LHCN-M2 (cell line): ENCODE data around the gene GPR137. TPM values are rescaled to one million over a fixed set of nuclear protein-coding genes. Genes with fewer than 3 reads are reported as not detected.
A peak's percentile ranks its signal among the peaks of the same experiment; 100 is the strongest.
"Not testable (repeated sequence)": the region's sequence is repeated elsewhere in the genome, so short reads cannot be mapped to it uniquely, and the experiment has no call there.

ENCODE experiments used
- DNase-seq: peaks from one replicate; pipeline ENCODE4 v3.0.0-alpha.2; 2012; ENCODE audit warnings: low read depth
- polyA plus RNA-seq: library from polyadenylated mRNA; unstranded; fragments of >200 nt; gene quantifications from one replicate; pipeline ENCODE4 v1.2.1, GENCODE V29; 2012; ENCODE audit warnings: missing spikeins
- total RNA-seq: library from RNA; depleted of rRNA; stranded (reverse); fragments of >200 nt; gene quantifications from 2 replicates; pipeline ENCODE4 v1.2.3, GENCODE V29; 2014; rRNA removed

GPR137 gene, protein sequence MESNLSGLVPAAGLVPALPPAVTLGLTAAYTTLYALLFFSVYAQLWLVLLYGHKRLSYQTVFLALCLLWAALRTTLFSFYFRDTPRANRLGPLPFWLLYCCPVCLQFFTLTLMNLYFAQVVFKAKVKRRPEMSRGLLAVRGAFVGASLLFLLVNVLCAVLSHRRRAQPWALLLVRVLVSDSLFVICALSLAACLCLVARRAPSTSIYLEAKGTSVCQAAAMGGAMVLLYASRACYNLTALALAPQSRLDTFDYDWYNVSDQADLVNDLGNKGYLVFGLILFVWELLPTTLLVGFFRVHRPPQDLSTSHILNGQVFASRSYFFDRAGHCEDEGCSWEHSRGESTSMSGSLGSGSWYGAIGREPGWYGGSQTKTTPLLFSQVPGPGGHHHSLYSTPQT
- 24.9 and 26.8 TPM in 2 replicates for total RNA-seq
- polyA plus RNA-seq, result 47.6 TPM

DNA sequence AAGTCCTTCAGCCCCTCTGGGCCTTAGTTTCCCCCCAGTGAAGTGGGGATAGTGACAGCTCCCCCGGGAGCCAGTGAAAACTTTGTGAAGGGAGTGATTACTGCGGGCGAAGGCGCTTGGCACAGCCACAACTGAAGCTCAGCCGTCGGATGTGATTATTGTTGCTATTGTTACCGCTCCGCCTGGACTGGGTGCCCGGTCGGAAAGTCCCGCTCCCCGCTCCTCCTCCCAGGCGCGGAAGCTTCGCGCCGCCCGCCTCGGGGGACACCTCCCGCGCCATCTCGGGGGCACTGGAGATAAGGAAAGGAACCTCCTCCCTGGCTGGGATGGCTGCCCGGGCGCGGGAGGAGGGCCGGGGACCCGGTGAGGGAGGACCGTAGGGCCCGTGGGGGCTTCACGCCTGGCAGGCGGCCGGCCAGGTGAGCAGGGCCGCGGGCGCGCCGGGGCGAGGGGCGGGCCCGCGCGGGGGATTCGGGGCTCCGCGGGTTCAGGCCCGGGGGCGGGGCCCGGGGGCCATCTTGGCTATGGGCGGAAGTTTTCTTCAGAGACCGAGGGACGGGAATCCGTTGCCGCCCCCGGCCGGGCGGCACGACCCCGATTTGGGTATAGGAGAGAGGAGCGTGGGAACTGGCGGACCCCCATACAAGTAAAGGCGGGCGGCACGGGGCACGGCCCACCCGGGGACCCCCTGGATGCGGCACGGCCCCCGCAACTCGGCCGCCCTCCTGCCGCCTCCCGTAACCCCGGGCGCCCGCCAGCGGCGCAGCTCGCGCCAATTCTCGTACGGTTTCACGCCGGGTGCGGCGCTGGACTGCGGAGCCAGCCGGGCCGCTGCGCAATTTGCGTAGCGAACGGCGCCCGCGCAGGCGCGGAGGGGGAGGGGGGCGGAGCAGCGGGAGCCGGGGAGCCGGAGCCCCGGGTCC lies at the start of gene GPR137:
Gene GPR137 (plus strand): TSS at position 887 of the 923 bp plus-strand sequence. CDS start 677 bp downstream, outside the sequence.
- peak; percentile 56 for DNase-seq

DNA sequence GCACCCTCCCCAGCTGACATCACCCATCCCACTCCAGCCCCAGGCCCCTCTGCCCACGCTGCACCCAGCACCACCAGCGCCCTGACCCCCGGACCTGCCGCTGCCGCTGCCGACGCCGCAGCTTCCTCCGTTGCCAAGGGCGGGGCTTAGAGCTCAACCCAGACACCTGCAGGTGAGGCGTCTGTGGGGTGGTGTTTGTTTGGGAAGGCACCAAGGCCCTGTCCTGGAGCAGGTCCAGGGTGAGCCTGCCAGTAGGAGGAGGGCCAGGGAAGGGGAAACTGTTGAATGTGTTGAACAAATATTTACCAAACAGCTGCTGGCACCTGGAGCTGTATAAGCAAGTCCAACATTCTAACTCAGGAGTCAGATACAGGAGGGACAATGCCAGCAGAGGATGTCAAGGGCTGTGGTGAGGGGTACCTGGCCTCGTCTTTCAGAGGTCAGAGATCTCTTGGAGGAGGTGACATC lies 48.1 kb upstream of the GPR137 start:
- DNase-seq, result no peak

DNA sequence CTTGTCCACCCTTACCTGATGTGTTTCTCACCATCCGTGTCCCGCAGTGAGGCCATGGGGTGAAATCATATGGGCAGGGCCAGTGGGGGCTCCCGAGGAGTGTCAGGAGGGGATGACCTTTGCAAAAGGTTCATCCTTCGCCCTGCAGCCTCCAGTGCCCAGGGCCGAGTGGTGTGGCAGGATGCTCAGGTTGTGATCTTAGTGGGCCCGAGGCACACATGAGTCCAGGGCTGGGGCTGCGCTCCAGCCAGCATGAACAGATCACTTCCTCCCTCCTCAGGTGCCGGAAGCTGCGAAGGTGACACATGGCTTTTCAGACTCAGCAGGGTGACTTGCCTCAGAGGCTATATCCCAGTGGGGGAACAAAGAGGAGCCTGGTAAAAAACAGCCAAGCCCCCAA lies 47.6 kb upstream of the GPR137 start:
- no peak for DNase-seq

DNA sequence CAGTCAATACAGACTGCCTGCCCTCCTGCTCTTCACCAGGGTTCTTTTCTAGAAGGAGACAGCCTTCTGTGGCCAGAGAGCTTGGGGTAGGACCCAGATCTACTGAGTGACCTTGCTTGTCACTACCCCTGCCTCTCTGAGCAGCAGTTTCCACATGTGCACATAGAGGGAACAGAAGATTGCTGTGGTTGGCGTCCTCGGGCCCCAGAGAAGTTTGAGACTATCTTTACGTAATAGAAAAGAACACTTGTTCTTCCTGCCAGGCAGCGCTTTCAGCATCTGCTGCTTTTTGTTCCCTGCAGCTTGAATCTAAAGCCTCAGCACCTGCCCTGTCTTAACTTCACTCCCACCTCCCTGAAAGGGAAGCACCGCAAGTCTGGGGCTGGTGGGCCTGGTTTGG lies 46.6 kb upstream of the GPR137 start:
- no peak for DNase-seq

DNA sequence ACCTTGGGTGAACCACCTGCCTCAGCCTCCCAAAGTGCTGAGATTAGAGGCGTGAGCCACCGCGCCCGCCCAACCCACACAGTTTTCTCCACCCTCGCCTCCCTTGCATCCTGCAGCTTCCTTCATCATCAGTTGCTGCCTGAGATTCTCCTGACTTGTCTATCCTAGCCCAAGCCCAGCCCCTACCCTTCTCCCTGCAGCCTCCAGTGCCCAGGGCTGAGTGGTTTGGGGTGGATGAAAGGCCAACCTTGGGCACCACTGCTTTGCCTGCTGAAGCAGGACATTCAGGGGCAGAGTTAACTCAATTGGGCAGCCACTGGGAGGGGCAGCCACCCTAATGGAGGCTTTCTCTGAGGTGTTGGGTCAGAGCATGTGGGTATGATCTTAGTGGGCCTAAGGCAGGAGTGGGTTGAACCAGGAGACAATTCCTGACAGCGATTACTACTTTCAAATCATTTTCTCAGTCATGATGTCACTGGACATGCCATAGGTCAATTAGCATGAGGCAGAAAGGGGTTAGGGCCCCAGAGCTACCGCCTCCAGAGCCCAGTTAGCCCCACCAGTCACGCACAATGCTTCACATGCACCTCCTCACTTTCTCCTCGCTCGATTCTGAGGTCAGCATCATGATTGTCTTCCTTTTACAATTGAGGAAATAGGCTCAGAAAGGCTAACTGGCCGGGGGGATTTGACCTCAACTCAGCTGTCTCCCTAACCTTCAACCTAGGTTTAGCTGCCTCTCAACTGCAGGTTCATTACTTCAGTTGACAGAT lies 45.8 kb upstream of the GPR137 start:
- DNase-seq, result no peak

DNA sequence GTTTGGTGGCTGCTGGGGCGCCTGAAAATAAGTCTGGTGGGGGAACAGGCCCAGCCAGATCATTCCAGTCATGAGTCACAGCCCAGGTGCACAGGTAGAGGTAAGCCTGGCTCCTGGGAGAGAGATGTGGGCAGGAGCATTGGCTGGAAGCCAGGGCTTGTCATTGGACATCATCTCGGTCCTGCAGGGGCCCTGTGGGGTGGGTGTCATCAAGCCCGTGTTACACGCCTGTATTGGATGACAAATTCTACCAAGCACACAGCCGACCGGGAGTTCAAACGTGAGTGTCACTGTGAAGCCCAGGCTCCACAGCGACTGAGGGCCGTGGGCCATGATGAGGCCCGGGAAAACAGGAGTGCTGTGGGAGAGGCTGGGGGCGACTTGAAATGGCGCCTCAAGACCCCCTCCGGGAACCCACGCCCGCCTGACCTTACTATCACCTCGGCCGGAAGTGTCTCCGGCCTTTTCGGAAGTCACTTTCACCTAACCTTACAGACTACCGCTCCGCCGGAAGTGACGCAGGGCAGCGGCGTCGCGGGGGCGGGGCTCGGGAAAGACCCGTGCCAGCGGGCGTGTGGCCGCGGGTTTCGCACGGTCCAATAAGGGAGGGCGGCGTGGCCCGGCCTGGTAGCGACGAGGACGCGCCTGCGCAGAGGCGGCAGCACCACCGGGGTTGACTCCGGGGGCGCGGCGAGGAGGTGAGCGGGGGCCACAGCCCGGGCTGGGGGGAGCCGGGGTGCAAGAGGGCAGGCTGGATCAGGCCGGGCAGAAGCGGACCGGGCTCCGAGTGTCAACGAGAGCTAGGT lies 45.0 kb upstream of the GPR137 start, which contains the start of gene FKBP2:
Gene FKBP2 (plus strand): TSS at position 661 of the 806 bp plus-strand sequence. CDS start 1,293 bp downstream, outside the sequence.
- DNase-seq, result peak; percentile 94

DNA sequence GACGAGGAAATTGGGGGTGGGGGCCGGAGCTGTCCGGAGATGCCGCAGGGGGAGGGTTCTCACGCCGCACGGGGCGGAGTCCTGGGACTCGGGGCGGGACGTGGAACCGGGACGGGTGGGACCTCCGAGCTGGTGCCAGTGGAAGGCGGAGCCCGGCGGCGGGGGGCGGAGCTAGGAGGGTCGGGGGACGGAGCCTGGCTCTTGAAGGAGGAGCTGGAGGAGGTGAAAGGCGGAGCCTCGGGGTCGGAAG lies 44.5 kb upstream of the GPR137 start:
- DNase-seq, result peak; percentile 98

DNA sequence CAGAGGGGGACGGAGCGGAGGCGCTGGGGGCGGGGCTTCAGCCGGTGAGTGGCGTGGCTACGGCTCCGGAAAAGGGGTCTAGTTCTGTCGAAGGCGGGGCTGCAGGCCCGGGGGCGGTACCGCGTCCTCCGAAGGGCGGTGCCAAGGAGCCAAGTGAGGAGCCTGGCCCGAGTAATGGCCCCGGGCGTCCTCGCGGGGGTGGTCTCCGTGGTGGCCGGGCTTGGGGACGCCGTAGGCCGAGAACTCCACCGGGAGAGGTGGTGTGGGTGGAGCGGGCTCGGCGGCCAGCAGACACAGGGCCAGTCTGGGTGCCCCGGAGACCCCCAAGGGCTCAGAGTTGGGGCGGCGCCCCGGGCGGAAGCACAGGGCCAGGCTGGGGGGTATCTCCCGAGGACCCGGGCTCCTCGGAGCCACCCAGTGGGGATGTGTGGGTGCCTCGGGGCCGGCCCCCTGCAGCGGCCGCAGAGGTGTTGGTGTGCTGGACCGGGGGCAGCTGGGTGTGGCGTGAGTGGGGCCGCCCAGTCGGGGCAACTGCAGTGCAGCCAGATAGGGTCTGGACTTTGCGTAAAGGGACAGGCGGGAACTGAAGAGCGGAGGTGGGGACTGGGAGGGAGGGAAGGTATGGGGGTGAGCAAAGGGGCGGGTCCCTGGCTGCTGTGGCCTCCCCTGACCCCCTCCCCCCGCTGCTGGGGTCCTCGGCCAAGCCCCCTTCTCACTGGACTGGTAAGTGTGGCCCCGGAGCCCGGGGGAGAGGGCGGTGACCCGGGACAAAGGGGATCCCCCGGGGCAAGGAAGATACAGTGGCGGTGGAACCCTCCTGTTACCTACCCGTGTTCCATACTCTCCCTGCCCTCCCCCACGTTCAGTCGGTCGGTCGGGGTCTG lies 43.9 kb upstream of the GPR137 start:
- DNase-seq, result peak; percentile 63

DNA sequence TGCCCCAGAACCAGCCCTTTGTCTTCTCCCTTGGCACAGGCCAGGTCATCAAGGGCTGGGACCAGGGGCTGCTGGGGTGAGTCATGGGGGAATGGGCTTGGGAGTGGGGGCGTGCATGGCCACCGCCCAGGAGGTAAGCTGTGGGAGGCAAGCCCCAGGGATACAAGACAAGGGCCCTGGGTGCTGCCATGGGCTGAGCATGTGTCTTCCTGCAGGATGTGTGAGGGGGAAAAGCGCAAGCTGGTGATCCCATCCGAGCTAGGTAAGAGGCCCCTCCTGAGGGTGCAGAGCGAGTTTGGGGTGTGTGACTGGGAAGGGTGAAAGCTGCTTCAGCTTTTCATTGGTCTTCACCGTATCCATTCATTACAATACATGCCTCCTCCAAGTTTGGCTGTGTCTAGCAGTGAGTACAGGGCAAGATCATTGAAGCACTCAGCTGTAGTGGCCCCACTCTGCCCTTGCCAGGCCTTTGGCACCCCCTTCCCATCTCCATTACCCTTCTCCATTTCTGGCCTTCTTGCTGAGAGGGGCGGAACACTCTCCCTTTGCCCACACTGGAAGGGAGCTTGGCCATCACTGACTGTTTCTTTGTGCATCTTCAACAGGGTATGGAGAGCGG lies 42.3 kb upstream of the GPR137 start:
- no peak for DNase-seq

DNA sequence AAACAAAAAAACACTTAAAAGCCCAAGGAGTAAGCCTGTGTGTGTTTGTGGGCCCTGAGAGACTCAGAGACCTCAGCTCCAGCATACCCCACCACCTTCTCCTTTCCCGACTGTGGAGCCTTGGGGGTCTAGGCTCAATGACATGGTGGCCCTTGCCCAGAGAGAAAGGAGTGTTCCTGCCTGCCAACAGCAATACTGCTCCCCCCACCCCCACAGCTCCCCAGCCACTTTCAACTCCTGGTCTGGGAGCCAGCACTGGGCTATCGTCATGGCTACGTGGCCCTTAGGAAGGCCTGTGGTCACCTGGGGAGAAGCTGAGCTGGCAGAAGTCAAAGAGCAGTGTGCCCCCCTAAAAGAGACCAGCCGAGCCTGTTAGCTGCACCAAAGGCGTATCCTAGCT lies 41.5 kb upstream of the GPR137 start:
- no peak for DNase-seq

DNA sequence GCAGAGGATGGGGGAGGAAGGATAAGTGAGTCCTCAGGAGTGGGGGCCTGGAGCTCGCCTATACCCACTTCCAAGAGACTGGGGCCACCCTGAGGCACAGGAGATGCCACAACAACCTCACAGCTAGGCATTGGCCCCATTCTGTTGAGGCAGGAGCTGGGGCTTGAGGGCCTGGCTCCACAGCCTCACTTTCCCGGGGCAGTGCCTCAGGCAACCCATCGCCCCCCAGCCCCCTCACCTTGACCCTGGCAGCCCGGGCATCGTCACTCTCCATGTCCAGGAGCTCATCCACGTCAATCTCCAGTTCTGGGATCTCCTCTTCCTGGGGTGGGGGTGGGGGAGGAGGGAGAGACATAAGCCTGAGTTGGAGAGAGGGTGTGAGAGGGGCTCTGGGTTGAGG lies 40.7 kb upstream of the GPR137 start:
- DNase-seq, result no peak

DNA sequence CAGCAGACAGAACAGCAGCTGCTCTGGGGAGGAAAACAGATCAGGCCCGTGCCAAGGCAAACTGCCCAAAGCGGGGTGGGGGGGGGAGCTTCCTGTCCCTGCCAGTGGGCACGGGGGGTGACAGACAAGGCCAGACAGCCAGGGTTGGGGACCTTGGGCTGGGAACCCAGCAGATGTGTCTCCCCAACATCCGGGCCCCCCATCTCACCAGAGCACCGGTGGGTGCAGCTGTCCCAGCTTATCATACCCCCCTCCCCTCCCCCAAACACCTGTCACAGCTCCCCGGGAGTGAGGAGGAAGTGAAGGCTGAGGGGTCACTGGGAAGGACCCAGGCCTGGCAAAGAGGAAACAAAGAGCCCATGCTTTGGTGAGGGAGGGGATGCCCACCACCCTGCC lies 40.2 kb upstream of the GPR137 start:
- no peak for DNase-seq

DNA sequence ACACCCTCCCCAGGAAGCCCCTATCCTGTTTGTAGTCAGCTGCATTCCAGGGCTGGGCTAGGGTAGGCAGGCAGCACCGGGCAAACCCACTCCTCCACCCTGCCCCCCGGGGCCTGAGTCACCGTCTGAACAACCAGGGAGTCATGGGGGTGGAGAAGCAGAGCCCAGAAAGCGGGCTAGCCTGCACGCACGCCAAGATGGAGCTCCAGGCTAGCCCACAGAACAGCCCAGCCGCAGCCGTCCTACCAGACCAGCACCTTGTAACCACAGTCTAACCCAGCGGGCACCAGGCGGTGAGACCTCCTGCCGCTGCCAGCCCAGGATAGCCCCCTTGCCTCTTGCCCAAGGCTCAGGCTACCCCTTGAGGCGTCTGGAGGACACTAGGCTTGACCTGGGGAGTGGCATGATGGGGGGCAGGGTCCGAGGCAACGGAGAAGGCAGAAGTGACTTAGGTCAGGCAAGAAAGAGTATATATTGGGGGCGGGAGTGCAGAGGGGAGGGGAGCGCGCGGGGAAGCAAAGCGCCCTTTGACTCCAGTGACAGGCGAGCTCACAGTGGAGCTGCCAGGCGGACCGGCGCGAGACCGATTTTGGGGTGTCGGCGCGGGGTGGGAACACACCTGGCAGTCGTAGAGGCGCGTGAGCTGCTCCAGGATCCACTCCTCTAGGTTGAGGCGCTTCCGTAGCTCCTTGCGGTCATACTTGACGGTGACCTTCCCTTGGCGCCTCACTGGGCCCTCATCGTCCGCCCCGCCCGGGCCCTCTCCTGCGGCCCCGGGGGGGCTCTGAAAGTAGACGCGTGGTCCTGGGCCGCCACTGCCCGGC lies 39.6 kb upstream of the GPR137 start:
- peak; percentile 100 for DNase-seq

DNA sequence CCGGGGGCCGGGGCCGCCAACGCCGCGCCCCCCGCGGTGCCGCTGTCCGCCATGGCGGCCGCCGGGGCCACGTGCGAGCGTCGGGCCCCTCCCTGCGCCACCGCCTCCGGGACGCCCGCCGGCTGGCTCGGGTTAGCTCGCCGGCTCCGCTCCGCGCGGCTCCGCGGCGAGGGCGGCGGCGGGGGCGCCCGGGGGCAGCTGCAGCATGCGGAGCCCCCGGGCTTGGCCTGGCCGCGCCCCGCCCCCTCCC lies 39.1 kb upstream of the GPR137 start:
- not testable (repeated sequence) for DNase-seq

DNA sequence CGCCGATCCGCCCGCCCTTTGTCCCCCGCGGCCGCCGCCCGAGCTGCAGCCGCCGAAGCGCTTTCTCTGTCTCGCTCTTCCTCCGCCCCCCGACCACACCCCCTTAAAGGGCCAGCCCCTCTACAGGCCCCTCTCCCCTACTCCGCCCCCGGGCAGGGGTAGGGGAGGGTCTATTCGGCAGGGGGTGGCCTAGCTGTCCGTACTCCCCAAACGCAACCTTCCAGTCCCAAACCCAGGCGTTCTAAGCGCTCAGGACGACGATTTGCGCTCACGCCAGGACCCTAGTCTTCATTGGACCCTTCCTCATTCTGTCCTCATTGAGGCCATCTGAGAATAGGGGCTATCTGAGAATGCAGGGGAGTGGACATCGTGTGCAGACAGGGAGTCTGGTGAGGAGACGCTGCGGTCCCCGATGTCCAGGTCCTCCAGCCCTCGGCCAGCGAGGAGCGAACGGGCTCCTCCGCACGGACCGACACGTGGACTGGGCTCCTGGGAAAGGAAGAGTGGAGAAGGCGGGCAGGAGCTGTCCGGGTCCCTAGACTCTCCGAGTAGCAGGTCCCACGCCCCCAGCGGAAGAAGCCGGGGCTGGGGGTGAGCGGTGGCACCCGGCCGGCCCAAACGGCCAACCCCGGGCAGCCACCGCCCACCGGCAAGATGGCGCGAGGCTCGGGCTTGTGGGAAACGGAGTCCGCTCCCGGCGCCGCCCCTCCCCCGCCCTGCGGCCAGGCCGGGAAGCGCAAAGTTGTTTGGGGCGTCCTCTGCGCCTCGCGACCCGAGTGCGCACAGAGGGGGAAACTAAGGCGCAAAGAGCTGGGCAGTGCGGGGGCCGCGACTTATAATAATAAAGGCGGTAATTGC lies 38.5 kb upstream of the GPR137 start, which contains the start of gene PPP1R14B:
Gene PPP1R14B (minus strand): TSS at position 73 of the 858 bp plus-strand sequence. CDS start 270 bp downstream, outside the sequence.
- peak; percentile 91 for DNase-seq

DNA sequence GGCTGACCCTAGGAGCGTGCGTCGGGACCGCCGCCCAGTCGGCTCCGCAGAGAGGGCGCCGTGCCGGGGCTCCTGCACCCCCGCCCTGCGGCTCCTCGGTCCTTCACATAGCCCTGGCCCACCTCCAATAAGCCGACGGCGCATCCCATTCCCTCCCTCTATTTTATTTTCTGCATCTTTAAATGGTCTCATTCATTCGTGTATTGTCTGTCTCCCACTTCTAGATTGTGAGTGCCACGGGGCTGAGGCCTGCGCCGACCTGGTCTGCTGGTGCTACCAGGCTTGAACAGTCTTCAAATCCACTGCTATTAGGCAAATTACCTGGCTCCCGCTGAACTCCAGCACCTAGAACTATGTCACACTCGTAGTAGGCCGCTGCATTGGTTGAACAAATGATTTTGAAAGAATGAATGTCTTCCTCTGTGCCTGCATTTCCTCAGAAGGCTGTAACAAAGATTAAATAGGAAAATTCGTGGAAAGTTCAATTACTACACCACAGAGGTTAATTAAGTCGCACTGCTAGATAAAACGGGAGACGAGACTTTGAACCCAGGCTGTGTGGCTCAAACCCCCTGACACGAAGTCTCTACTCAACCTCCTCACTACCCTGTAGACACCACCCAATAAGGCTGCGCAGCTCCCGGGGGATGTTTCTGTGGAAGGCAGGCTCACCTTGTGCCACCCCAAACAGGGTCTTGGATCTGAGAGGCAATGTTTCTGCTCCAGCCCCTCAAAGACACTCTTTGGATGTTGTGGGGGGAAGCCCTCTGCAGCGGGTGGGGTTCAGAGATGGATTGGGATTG lies 37.7 kb upstream of the GPR137 start:
- DNase-seq, result no peak

DNA sequence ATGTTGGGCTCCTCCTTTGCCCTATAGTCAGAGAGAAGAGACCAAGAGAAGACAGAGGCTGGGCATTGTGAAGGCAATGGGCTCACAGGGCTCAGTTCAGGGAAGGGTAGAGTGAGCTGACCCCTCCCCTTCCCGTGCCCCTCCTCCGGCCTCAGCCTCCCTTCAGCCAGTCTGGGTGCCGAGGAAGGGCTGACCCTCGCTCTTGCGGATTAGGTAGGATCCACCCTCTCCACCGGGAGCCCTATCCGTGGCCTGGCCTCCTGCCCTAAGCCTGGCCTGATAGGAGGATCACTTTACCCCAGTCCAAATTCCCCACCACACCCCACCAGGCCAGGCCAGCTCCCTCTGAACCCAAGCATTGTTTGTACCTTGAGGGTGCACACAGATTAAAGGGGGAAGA lies 37.1 kb upstream of the GPR137 start:
- DNase-seq, result no peak
